Fibroblast of gingiva (primary cell): ENCODE results near the gene B3GALT6.
"Not testable (repeated sequence)": the region's sequence is repeated elsewhere in the genome, so short reads cannot be mapped to it uniquely, and the experiment has no call there.

Experiments used
- DNase-seq: peaks from one replicate; pipeline ENCODE4 v3.0.0-alpha.2; 2011; ENCODE audit warnings: low read depth

The B3GALT6 gene

DNA sequence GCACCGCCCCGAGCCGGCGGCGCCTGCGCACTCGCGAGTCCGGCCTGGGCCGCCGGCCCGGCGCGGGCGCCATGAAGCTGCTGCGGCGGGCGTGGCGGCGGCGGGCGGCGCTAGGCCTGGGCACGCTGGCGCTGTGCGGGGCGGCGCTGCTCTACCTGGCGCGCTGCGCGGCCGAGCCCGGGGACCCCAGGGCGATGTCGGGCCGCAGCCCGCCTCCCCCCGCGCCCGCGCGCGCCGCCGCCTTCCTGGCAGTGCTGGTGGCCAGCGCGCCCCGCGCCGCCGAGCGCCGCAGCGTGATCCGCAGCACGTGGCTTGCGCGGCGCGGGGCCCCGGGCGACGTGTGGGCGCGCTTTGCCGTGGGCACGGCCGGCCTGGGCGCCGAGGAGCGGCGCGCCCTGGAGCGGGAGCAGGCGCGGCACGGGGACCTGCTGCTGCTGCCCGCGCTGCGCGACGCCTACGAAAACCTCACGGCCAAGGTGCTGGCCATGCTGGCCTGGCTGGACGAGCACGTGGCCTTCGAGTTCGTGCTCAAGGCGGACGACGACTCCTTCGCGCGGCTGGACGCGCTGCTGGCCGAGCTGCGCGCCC lies at the start of gene B3GALT6:
Gene B3GALT6, plus strand, starts transcription at position 30 of the 588 bp plus-strand sequence. Its CDS starts 42 bp downstream, at position 72.
- DNase-seq: peak; percentile 16

GRCh38 chr1:1182491-1183220 lies 49.4 kb upstream of the B3GALT6 start:
- DNase-seq: no peak

GRCh38 chr1:1183221-1183747 lies 48.8 kb upstream of the B3GALT6 start:
- DNase-seq: no peak

- DNase-seq: no peak
Measured at GRCh38 chr1:1183833-1184775, 47.9 kb upstream of the B3GALT6 start.

GRCh38 chr1:1185101-1185765 lies 46.8 kb upstream of the B3GALT6 start:
- DNase-seq: no peak

DNA sequence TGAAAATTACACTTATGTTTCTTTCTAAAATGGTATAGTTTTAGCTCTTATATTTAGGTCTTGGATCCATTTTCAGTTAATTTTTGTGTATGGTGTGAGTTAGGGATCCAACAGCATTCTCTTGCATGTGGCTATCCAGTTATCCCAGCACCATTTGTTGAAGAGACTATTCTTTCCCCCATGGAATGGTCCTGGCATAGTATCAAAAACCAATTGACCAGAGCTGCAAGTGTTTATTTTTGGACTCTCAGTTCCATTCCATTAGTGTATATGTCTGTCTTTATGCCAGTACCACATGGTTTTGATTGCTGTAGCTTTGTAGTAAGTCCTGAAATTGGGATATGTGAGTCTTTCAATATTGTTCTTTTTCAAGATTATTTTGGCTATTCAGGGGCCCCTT lies 44.1 kb upstream of the B3GALT6 start:
- peak; percentile 85 for DNase-seq

GRCh38 chr1:1189111-1189510 lies 42.9 kb upstream of the B3GALT6 start:
- no peak for DNase-seq

GRCh38 chr1:1191734-1192133 lies 40.3 kb upstream of the B3GALT6 start:
- no peak for DNase-seq

DNA sequence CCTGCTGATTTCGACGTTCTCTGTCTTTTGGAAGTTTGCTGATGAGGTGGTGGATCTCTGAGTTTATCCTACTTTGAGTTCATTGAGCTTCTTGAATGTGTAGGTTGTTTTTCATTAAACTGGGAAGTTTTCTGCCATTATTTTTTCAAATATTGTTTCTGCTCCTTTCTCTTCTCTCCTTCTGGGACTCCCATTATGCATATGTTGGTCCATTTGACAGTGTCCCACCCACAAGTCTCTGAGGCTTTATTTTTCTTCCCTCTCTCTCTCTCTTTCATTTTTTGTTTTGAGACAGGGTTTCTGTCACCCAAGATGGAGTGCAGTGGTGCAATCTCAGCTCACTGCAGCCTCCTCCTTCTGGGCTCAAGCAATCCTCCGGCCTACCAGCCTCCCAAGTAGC lies 37.3 kb upstream of the B3GALT6 start:
- no peak for DNase-seq

- DNase-seq: not testable (repeated sequence)
Measured at GRCh38 chr1:1195726-1196125, 36.3 kb upstream of the B3GALT6 start.

DNA sequence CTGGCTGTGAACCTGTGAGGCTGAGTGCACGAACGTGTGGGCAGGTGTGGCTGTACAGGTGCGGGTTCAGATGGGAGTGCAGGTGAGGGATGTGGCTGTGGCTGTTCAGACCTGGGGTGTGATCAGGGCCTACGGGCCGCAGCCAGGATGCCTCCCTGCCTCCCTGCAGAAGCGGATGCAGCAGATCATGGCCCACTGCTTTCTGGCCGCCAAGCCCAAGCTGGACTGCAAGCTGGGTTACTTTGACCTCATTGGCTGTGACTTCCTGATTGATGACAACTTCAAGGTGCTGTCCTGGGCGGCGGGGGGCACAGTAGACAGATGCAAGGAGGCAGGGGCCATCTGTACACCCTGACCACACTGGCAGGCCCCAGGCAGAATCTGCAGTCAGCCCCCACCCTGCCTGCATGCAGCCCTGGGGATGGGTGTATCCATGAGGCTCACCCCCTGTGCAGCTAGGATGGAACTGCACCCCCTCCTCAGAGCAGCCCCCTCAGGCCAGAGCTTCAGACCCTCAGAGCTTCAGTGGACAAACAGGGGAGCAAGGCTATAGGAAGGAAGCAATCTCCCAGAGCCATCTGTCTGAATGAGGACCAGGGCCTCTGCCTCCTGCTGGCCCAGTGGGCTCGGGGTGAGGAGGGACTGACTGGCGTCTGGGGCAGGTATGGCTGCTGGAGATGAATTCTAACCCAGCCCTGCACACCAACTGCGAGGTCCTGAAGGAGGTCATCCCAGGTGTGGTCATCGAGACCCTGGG lies 35.4 kb upstream of the B3GALT6 start:
- DNase-seq: no peak

DNA sequence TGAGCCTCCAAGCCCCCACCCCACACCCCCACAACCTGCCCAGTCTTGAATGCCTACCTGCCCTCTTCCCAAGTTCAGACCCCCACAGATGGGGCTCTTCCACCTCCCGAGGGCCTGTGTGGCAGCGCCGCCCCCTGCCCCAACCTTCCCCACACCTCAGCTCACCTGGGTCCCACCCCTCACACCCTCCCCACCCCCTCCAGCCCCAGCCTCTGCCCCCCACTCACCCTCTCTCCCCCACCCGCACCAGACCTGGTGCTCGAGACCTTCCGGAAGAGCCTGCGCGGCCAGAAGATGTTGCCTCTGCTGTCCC lies 34.9 kb upstream of the B3GALT6 start:
- DNase-seq: no peak

- no peak for DNase-seq
Measured at GRCh38 chr1:1197551-1198422, 34.2 kb upstream of the B3GALT6 start.

GRCh38 chr1:1198423-1199140 lies 33.5 kb upstream of the B3GALT6 start:
- DNase-seq: no peak

- no peak for DNase-seq
Measured at GRCh38 chr1:1199141-1199960, 32.7 kb upstream of the B3GALT6 start.

DNA sequence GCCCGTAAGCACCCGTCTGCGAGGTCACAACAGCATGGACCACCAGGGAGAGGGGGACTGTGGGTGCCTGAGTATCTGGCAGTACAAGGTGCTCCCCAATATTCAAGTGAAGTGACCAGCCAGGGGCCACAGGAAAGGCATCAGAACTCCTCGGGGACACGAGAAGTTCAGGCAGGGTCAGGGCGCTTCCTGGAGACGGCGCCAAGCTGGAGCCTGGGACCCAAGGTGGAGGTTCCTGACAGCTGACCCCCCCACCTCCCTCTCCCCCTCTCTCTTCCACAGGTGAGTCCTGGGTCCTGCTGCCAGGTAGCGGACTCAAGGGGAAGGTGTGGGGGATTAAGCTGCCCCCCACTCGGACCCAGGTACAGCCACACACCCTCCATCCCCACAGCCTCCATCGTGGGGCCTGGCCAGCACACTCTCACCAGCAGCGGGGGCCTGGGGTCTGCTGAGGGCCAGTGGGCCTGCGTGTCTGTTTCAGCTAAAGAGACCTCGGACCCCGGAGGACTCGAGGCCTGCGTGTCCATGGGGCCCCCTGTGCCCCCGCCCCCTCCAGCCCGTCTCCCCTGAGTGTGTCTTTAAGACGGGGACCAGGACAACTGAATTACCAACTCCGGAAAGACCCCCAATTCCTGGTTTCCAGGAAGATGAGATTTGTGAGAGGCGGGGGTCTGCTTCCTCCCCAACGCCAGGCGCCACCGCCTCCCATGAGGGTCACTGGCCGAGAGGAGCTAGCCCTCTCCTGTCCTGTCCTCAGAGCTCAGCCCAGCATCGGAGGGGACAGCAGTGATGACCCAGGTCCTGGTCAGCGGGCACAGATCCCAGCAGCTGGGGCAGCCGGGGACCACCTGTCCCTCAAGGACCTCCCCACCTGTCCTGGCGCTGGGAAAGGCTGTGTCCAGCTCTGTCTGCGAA lies 31.8 kb upstream of the B3GALT6 start:
- no peak for DNase-seq
